NCI-H2171 treated with DMSO at 0.1 percent for 48 hours (cell line): ENCODE data around the gene CROCC.

Source experiments
- DNase-seq: peaks from one replicate; lab custom pipeline; 2025; lab: John Stamatoyannopoulos, UW

The CROCC gene

GRCh38 chr1:17011439-17012307, 89.9 kb downstream of the CROCC start, which contains the start of gene ATP13A2:
ATP13A2 (minus strand) TSS chr1:17011928; CDS start chr1:17011738, 190 bp downstream.
- DNase-seq, result peak; percentile 82

- no peak for DNase-seq
These were observed 91.2 kb downstream of the CROCC start for GRCh38 chr1:17012775-17013490.

- DNase-seq, result no peak
These were observed 92.0 kb downstream of the CROCC start for GRCh38 chr1:17013491-17014320.

- no peak for DNase-seq
These were observed 93.2 kb downstream of the CROCC start for GRCh38 chr1:17014671-17015567.

- no peak for DNase-seq
These were observed 94.6 kb downstream of the CROCC start for GRCh38 chr1:17016317-17016661.

GRCh38 chr1:17017435-17017834, 95.7 kb downstream of the CROCC start:
- no peak for DNase-seq

- DNase-seq, result no peak
These were observed 97.1 kb downstream of the CROCC start for GRCh38 chr1:17018849-17019248.

GRCh38 chr1:17020502-17020901, 98.8 kb downstream of the CROCC start:
- no peak for DNase-seq

GRCh38 chr1:17021896-17022295, 100.2 kb downstream of the CROCC start:
- no peak for DNase-seq
